Stimulated activated naive B cell treated with anti-CD40 and anti-IgM and Interleukin-4, amounts not matched to agents 10 μg/mL and 1 μg/mL and 100 μg/mL, for 72 hours (primary cell): ENCODE measurements around the gene CCDC149.

Experiments used
- ATAC-seq, 2 donors: fragments of 150-1000 bp; cut with Tn5 transposase; replicated peaks; 2 replicates each; pipeline ENCODE4 v1.10.0; 2021; ENCODE audit warnings: moderate library complexity in 1 of 2
- DNase-seq: peaks from one replicate; pipeline ENCODE4 v3.0.0; 2021
- H3K27ac Mint-ChIP-seq: one replicate; pipeline ENCODE4 v1.8.0; 2022; ENCODE audit warnings: mild to moderate bottlenecking, mixed read lengths
- H3K27me3 Mint-ChIP-seq, 2 donors: one replicate each; pipeline ENCODE4 v1.8.0; 2022; ENCODE audit warnings: mixed read lengths in 2 of 2
- H3K36me3 Mint-ChIP-seq, 2 donors: one replicate each; pipeline ENCODE4 v1.8.0; 2022; ENCODE audit warnings: mixed read lengths in 2 of 2, mild to moderate bottlenecking in 1 of 2
- H3K4me1 Mint-ChIP-seq, 2 donors: one replicate each; pipeline ENCODE4 v1.8.0; 2022; ENCODE audit warnings: mixed read lengths in 2 of 2, mild to moderate bottlenecking in 1 of 2
- H3K4me3 Mint-ChIP-seq, 2 donors: one replicate each; pipeline ENCODE4 v1.8.0; 2022; ENCODE audit warnings: mild to moderate bottlenecking in 2 of 2, mixed read lengths in 2 of 2, moderate library complexity in 1 of 2
- H3K9me3 Mint-ChIP-seq, 2 donors: one replicate each; pipeline ENCODE4 v1.8.0; 2022; ENCODE audit warnings: mixed read lengths in 2 of 2, mild to moderate bottlenecking in 1 of 2

CCDC149 gene

GRCh38 chr4:24881508-24882196, 31.2 kb downstream of the CCDC149 start:
- no peak overlapping the region for H3K4me3 Mint-ChIP-seq
- peaks cover 7 to 8% of the 10 kb centered on the region in 2 donors for H3K27me3 Mint-ChIP-seq
- H3K9me3 Mint-ChIP-seq = peaks cover 0 to 2% of the 10 kb centered on the region in 2 donors
- no peaks in the 10 kb centered on the region for H3K36me3 Mint-ChIP-seq
- no peaks in the 10 kb centered on the region for H3K4me1 Mint-ChIP-seq
- DNase-seq = no peak
- ATAC-seq = no peak
- H3K27ac Mint-ChIP-seq = no peak overlapping the region

GRCh38 chr4:24880186-24880585, 32.7 kb downstream of the CCDC149 start:
- no peak for ATAC-seq
- H3K4me1 Mint-ChIP-seq = no peaks in the 10 kb centered on the region
- no peak for DNase-seq
- H3K27ac Mint-ChIP-seq = no peak overlapping the region
- peaks cover 4 to 7% of the 10 kb centered on the region in 2 donors for H3K27me3 Mint-ChIP-seq
- H3K36me3 Mint-ChIP-seq = no peaks in the 10 kb centered on the region
- no peak overlapping the region for H3K4me3 Mint-ChIP-seq
- H3K9me3 Mint-ChIP-seq = peaks cover 0 to 2% of the 10 kb centered on the region in 2 donors

- no peak overlapping the region for H3K4me3 Mint-ChIP-seq
- no peaks in the 10 kb centered on the region for H3K36me3 Mint-ChIP-seq
- no peaks in the 10 kb centered on the region for H3K4me1 Mint-ChIP-seq
- H3K9me3 Mint-ChIP-seq = peaks cover 0 to 2% of the 10 kb centered on the region in 2 donors
- no peak for ATAC-seq
- DNase-seq = no peak
- H3K27ac Mint-ChIP-seq = no peak overlapping the region
- peaks cover 0 to 4% of the 10 kb centered on the region in 2 donors for H3K27me3 Mint-ChIP-seq
Observed at GRCh38 chr4:24878636-24879016, 34.2 kb downstream of the CCDC149 start.

GRCh38 chr4:24877868-24878635, 34.8 kb downstream of the CCDC149 start:
- ATAC-seq = no peak
- H3K27ac Mint-ChIP-seq = no peak overlapping the region

GRCh38 chr4:24876431-24876830, 36.4 kb downstream of the CCDC149 start:
- peaks cover 0 to 4% of the 10 kb centered on the region in 2 donors for H3K27me3 Mint-ChIP-seq
- no peaks in the 10 kb centered on the region for H3K4me1 Mint-ChIP-seq
- DNase-seq (no peak), ATAC-seq (no peak)
- no peaks in the 10 kb centered on the region for H3K36me3 Mint-ChIP-seq
- no peak overlapping the region for H3K27ac Mint-ChIP-seq
- no peak overlapping the region for H3K4me3 Mint-ChIP-seq
- H3K9me3 Mint-ChIP-seq = peaks cover 0 to 2% of the 10 kb centered on the region in 2 donors

More at GRCh38 chr4:24877868-24878635, 34.8 kb downstream of the CCDC149 start:
- H3K9me3 Mint-ChIP-seq = peaks cover 0 to 2% of the 10 kb centered on the region in 2 donors
- no peak overlapping the region for H3K4me3 Mint-ChIP-seq
- H3K36me3 Mint-ChIP-seq = no peaks in the 10 kb centered on the region
- no peak for DNase-seq
- H3K27me3 Mint-ChIP-seq = peaks cover 0 to 4% of the 10 kb centered on the region in 2 donors
- H3K4me1 Mint-ChIP-seq = no peaks in the 10 kb centered on the region

- DNase-seq = no peak
- Mint-ChIP-seq H3K27me3 (peaks cover 0 to 3% of the 10 kb centered on the region in 2 donors), H3K27ac (no peak overlapping the region), H3K4me1 (no peaks in the 10 kb centered on the region), H3K4me3 (no peak overlapping the region), H3K36me3 (no peaks in the 10 kb centered on the region), H3K9me3 (no peaks in the 10 kb centered on the region)
- ATAC-seq = no peak
Observed at GRCh38 chr4:24872720-24873119, 40.1 kb downstream of the CCDC149 start.

GRCh38 chr4:24871210-24871609, 41.6 kb downstream of the CCDC149 start:
- Mint-ChIP-seq H3K27me3 (no peaks in the 10 kb centered on the region), H3K27ac (no peak overlapping the region)
- ATAC-seq = no peak

GRCh38 chr4:24867766-24868296, 45.0 kb downstream of the CCDC149 start:
- no peak overlapping the region for H3K4me3 Mint-ChIP-seq
- H3K27ac Mint-ChIP-seq = no peak overlapping the region
- H3K27me3 Mint-ChIP-seq = no peaks in the 10 kb centered on the region
- no peaks in the 10 kb centered on the region for H3K36me3 Mint-ChIP-seq
- H3K4me1 Mint-ChIP-seq = no peaks in the 10 kb centered on the region
- DNase-seq (no peak), ATAC-seq (no peak)
- peaks cover 0 to 7% of the 10 kb centered on the region in 2 donors for H3K9me3 Mint-ChIP-seq

More at GRCh38 chr4:24871210-24871609, 41.6 kb downstream of the CCDC149 start:
- Mint-ChIP-seq H3K4me3 (no peak overlapping the region), H3K4me1 (no peaks in the 10 kb centered on the region), H3K36me3 (no peaks in the 10 kb centered on the region), H3K9me3 (no peaks in the 10 kb centered on the region)
- no peak for DNase-seq

GRCh38 chr4:24867251-24867650, 45.6 kb downstream of the CCDC149 start:
- Mint-ChIP-seq H3K4me3 (no peak overlapping the region), H3K27ac (no peak overlapping the region), H3K36me3 (no peaks in the 10 kb centered on the region), H3K27me3 (no peaks in the 10 kb centered on the region), H3K9me3 (peaks cover 5 to 8% of the 10 kb centered on the region in 2 donors), H3K4me1 (no peaks in the 10 kb centered on the region)
- no peak for DNase-seq
- ATAC-seq = no peak

- Mint-ChIP-seq H3K9me3 (peaks cover 5 to 8% of the 10 kb centered on the region in 2 donors), H3K4me1 (no peaks in the 10 kb centered on the region), H3K27me3 (no peaks in the 10 kb centered on the region), H3K4me3 (no peak overlapping the region), H3K36me3 (no peaks in the 10 kb centered on the region), H3K27ac (no peak overlapping the region)
- DNase-seq (no peak), ATAC-seq (no peak)
Observed at GRCh38 chr4:24865401-24865800, 47.4 kb downstream of the CCDC149 start.

GRCh38 chr4:24863799-24864198, 49.0 kb downstream of the CCDC149 start:
- DNase-seq = no peak
- Mint-ChIP-seq H3K27me3 (no peaks in the 10 kb centered on the region), H3K36me3 (no peaks in the 10 kb centered on the region), H3K4me3 (no peak overlapping the region), H3K27ac (no peak overlapping the region), H3K9me3 (peaks cover 5 to 11% of the 10 kb centered on the region in 2 donors), H3K4me1 (no peaks in the 10 kb centered on the region)
- no peak for ATAC-seq

GRCh38 chr4:24862073-24862751, 50.6 kb downstream of the CCDC149 start:
- H3K27ac Mint-ChIP-seq = no peak overlapping the region
- H3K36me3 Mint-ChIP-seq = no peaks in the 10 kb centered on the region
- no peak for DNase-seq
- ATAC-seq = no peak
- no peaks in the 10 kb centered on the region for H3K4me1 Mint-ChIP-seq
- no peaks in the 10 kb centered on the region for H3K27me3 Mint-ChIP-seq
- peaks cover 5 to 11% of the 10 kb centered on the region in 2 donors for H3K9me3 Mint-ChIP-seq
- no peak overlapping the region for H3K4me3 Mint-ChIP-seq

- Mint-ChIP-seq H3K9me3 (peaks cover 5% of the 10 kb centered on the region in 2 donors), H3K27me3 (peaks cover 0 to 5% of the 10 kb centered on the region in 2 donors), H3K27ac (no peak overlapping the region), H3K36me3 (no peaks in the 10 kb centered on the region), H3K4me1 (no peaks in the 10 kb centered on the region), H3K4me3 (no peak overlapping the region)
- DNase-seq (no peak), ATAC-seq (no peak)
Observed at GRCh38 chr4:24858550-24858949, 54.3 kb downstream of the CCDC149 start.

- H3K36me3 Mint-ChIP-seq = no peaks in the 10 kb centered on the region
- H3K27ac Mint-ChIP-seq = no peak overlapping the region
- H3K4me3 Mint-ChIP-seq = no peak overlapping the region
- no peak for ATAC-seq
- H3K9me3 Mint-ChIP-seq = peaks cover 5% of the 10 kb centered on the region in 2 donors
- no peak for DNase-seq
- peaks cover 0 to 5% of the 10 kb centered on the region in 2 donors for H3K27me3 Mint-ChIP-seq
- no peaks in the 10 kb centered on the region for H3K4me1 Mint-ChIP-seq
Observed at GRCh38 chr4:24858026-24858425, 54.8 kb downstream of the CCDC149 start.
